Activated CD4-positive, CD25-positive, alpha-beta regulatory T cell treated with anti-CD3 and anti-CD28 coated beads, Interleukin-2, amount 50 U/mL, for 72 hours (primary cell): Measurements from ENCODE around the gene NAPSA.

Experiments used
- DNase-seq: peaks from one replicate; pipeline ENCODE4 v3.0.0; 2021

Gene NAPSA

DNA sequence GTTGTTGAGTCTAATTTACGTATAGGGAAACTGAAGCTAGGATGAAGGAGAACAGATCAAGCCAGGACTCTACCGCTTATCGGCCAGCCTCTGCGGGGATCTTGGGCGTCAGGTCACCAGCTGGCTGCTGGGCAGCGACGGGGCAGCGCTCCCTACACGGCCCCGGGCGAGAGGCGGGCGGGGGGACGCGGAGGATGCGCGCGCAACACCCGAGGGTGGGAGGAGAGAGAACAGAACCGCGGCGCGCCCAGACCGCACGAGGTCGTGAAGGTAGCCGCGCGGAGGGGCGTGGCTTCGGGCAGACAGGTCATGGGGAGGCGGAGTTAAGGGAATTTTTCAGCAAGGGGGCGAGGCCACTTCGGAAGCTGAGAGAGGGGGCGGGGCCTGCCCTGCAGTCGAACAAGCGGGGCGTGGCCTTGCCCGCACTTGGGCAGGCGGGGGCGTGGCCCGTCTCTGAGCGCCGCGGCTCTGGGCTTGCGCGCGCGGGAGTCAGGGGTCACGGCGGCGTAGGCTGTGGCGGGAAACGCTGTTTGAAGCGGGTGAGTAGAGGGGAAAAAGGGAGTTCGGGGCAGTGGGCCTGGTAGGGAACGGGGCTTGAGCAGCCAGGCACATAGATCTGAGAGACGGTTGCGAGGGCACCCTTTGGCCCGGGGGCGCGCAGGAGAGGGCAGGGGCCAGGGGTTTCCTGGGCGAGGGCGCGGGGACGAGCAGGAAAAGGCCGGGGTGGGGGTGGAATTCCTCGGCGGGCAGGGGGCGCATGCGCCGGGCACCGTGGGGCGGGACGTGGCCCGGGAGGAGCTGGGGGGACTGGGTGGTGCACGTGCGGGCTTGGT is 18.6 kb upstream of the NAPSA start, which contains the start of gene POLD1:
Gene POLD1 (plus strand): TSS at position 496 of the 833 bp plus-strand sequence. CDS start 14,505 bp downstream, outside the sequence.
- DNase-seq: peak; percentile 99

DNA sequence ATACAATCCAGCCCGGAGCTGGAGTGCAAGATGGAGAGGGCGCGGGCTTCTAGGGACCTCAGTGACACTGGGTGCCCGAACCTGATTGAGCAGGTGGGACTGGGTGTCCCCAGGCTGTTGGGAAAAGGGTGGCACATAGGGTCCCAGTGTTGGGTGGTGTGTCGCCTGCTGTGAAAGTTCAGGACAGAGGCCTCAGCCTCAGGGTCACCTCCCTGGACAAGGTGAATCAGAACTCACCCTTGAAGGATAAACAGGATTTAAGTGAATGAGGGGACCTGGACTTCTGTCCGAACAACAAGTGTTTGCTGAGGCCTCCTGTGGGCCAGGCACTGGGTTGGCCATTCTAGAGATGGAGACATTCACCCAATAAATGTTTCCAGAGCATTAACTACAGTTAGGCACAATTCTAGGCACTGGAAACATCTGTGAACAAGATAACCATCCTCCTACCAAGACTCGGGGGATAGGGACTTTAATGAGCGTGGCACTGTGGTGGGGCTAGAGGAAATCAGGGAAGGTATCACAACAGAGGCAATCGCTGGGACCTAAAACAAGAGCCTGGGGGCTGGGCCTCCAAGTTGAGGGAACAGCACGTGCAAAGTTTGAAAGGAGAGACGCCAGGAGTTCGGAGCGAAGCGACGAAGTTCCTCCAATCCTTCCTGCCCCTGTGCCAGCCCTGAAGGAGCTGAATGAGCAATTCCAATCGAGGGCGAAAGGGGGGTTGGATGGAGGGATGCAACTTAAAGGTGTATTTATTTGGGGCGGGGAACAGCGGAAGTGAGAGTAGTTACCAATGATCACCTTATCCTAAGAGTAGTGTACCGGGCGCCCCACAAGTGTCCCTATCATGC is 17.8 kb upstream of the NAPSA start:
- DNase-seq: no peak

- no peak for DNase-seq
Observed at GRCh38 chr19:50381881-50382729, 16.7 kb upstream of the NAPSA start.

DNA sequence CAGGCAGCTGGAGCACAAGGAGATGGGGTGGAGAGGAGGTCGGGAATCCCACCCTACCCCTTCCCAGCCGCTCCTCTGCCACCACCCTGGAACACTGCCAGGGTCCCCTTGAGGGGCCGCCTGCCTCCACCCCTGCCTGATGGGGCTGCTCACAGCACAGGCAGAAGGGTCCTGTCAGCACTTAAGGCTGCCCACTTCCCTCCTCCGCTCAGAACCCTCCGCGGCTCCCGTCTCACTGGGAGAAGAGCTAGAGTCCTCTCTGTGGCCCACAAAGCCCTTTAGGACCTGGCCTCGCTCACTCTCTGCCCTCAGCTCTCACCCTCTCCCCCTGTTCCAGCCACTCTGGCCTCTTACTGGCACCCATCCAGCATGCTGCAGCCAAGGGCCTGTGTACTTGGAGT is 15.3 kb upstream of the NAPSA start:
- DNase-seq: no peak

GRCh38 chr19:50380137-50380536 is 14.7 kb upstream of the NAPSA start:
- DNase-seq: no peak

DNA sequence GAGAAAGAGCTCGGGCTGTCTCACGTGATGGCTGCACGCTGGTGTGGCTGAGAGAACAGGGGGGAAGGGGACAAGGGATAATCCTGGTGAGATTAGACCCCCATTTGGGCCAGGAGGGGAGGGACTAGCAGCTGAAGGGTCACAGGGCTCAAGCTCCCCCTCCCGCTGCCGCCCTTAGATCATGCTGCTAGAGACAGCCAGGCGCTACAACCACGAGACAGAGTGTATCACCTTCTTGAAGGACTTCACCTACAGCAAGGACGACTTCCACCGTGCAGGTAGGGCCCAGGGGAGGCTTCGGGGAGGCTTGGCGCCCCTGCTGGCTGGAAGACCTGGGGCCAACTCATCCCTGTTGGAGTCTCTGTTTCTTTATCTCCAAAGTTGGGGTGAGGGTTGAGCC is 14.2 kb upstream of the NAPSA start:
- DNase-seq: no peak

DNA sequence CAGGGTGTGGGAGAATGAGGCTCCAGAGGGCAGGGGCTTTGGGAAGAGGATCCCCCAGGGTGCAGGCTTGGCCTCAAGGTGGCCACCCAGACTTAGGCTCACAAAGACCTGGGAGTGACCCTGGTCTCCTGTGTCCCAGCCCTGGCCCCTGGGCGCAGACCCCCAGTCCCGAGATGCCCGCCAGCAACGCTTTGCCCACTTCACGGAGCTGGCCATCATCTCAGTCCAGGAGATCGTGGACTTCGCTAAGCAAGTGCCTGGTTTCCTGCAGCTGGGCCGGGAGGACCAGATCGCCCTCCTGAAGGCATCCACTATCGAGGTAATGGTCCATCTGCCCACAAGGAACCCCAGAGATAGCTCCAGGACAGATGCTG is 13.4 kb upstream of the NAPSA start:
- no peak for DNase-seq

DNA sequence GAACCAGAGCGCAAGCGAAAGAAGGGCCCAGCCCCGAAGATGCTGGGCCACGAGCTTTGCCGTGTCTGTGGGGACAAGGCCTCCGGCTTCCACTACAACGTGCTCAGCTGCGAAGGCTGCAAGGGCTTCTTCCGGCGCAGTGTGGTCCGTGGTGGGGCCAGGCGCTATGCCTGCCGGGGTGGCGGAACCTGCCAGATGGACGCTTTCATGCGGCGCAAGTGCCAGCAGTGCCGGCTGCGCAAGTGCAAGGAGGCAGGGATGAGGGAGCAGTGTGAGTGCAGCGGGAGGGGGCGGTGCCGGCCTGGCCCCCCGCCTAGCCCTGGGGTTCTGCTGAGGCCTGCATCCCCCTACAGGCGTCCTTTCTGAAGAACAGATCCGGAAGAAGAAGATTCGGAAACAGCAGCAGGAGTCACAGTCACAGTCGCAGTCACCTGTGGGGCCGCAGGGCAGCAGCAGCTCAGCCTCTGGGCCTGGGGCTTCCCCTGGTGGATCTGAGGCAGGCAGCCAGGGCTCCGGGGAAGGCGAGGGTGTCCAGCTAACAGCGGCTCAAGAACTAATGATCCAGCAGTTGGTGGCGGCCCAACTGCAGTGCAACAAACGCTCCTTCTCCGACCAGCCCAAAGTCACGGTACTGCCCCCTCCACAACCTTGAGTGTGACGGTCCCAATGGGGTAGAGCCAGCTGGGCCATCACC is 12.9 kb upstream of the NAPSA start:
- no peak for DNase-seq

DNA sequence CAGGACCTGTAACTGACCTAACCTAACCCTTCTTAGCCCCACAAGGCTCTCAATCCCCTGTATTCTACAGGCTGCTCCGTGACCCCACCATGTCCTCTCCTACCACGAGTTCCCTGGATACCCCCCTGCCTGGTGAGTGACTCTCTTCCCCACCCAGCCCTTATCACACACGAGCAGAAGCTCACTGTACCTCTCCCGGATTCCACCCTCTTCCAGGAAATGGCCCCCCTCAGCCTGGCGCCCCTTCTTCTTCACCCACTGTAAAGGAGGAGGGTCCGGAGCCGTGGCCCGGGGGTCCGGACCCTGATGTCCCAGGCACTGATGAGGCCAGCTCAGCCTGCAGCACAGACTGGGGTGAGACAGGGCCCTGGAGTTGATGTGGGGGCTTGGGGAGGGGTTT is 12.1 kb upstream of the NAPSA start:
- no peak for DNase-seq

- no peak for DNase-seq
Observed at GRCh38 chr19:50377051-50377461, 11.6 kb upstream of the NAPSA start.

DNA sequence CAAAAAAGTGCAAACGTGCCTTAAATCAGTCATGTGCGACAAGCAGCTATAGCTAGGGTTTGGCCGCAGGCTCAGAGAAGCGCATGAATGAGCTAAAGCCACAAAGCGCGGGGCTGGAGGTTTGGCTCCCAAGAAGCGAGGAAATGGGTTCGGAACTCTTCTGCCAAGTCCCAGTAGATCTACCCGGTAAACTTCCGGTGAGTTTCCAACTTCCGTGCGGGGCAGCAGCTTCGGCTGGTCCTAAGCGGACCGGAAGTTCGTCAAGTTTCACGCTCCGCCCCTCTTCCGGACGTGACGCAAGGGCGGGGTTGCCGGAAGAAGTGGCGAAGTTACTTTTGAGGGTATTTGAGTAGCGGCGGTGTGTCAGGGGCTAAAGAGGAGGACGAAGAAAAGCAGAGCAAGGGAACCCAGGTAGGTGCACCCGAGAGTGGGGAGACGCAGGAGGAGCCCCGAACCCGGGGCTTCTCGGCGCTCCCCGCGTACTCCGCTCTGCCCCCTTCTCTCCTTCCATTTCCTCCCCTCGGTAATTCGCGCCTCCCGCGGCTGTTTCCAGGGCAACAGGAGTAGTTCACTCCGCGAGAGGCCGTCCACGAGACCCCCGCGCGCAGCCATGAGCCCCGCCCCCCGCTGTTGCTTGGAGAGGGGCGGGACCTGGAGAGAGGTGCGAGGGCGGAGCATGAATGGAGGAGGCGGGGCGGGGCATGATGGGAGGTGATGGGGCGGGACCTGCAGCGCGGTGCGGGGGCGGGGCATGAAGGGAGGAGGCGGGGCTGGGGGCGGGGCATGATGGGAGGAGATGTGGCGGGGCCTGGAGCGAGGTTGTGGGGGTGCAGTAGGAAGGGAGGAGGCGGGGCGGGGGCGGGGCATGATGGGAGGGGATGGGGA is 11.0 kb upstream of the NAPSA start, which contains the start of gene NR1H2:
Gene NR1H2 (plus strand): TSS at position 292 of the 885 bp plus-strand sequence. CDS start 1,149 bp downstream, outside the sequence.
- DNase-seq: peak; percentile 92

GRCh38 chr19:50371914-50372475 is 6.6 kb upstream of the NAPSA start:
- no peak for DNase-seq

- peak; percentile 81 for DNase-seq
Observed at GRCh38 chr19:50368649-50369570, 3.5 kb upstream of the NAPSA start.

DNA sequence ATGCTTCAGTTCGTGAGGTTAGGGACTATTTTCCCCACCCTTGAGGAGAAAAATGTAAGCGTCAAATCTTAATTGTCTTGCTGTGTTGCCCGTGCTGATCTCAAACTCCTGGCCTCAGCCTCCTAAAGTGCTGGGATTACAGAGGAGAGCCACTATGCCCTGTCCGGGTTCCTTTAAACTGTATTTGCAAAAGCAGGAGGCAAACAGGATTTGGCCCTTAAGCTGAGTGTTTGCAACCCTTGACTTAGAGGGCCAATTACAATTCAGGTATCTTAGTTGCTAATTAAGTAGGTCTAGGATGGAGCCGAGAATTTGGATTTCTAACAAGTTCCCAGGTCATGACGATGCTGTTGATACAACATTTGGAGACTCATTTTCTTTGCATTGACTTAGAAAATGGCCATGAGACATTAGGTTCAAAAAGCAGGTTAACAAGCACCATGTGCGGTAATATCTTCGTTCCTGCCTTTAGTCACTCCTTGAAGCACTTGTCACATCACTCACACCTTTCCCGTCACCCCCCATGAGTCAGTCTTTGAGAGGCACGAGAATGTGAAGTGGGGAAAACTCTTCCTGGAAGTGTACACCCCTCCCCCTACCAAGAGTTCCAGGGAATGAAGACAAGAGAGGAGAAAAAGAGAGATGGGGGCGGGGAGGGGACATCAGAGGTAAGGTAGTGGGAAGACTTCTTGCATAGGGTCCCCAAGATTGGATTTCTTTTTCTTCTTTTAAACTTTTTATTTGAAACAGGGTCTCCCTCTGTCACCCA is 2.6 kb downstream of the NAPSA start:
- DNase-seq: no peak

DNA sequence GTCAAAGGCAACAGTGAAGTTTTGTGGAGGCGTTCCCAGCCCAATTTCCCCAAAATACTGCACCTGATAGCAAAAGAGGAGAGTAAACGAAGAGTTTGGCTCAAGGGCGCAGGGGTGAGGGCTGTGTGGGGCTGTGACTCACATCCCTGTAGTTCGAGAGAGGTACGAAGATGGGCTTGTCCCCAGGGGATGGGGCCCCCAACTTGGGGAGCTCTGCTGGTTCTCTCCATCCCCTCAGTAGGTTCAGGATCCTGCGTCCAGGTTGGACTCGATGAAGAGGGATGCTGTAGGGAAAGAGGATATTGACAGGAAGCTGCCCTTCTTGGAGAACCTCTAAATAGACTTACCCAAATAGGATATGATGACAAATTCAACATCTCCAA is 3.4 kb downstream of the NAPSA start:
- no peak for DNase-seq

DNA sequence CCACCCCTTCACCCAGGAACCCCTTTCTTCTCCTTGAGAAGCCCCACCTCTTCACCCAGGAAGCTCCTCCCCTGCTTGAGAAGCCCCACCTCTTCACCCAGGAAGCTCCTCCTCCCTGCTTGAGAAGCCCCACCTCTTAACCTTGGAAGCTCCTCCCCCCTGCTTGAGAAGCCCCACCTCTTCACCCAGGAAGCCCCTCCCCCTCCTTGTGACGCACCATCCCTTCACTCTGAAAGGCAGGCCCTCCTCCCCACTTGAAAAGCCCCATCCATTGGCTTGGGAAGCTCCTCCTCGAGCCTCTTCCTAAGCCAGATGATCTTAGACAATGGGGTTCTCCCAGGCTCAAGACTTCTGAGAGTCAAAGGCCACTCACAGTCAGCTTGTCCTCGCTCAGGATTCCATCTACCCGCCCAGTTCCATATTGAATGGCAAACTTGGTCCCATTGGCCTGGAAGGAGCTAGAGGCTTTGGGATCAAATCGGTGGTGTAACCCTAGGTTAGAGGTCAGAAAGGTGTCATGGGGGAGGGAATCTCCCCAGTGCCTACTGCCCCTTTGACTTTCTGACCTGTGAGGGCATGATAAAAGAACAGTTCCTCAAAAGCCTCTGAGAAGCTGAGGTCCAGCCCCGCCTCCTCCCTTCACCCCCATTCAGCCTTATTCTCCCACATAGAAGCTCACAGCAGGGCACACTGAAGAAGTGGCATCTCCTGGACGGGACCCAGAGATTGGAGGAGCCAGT is 4.0 kb downstream of the NAPSA start:
- no peak for DNase-seq

DNA sequence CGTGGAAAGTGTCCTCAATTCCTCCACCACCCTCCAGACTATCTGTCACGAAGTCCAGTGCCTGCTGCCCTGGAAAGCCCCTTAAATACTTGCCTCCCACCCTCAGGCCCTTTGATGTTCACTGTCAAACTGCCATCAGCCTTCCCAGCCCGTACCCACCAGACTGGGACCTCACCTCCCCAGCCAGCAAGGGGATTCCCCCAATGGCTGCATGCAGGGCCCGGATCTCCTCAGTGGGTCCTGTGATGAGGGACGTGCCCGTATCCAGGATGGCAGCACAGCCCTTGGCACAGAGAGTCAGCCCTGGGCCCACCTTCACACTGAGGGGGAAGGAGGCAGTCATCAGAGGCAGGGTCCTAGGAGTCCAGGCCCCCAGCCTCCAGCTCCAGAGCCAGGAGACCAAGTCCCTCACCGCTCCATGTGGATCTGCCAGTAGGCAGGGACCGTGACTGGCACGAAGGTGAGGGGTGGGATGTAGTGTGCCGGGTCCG is 6.1 kb downstream of the NAPSA start:
- DNase-seq: no peak
